Loucy (cell line): ENCODE data around the gene CDC42EP5.

Experiments
- EZH2phosphoT487 ChIP-seq: fragments of 200-600 bp; IDR thresholded peaks from 2 replicates; pipeline ENCODE4 v1.6.1; 2018; ENCODE audit warnings: antibody characterized with exemption, mild to moderate bottlenecking, moderate library complexity, borderline replicate concordance
- TF ChIP-seq, protein P1 (sequence below): fragments of 200-600 bp; sonication (generic); conservative IDR thresholded peaks from 2 replicates; pipeline ENCODE4 v1.5.1; 2014; ENCODE audit warnings: mild to moderate bottlenecking, antibody characterized with exemption, low read length

DNA sequence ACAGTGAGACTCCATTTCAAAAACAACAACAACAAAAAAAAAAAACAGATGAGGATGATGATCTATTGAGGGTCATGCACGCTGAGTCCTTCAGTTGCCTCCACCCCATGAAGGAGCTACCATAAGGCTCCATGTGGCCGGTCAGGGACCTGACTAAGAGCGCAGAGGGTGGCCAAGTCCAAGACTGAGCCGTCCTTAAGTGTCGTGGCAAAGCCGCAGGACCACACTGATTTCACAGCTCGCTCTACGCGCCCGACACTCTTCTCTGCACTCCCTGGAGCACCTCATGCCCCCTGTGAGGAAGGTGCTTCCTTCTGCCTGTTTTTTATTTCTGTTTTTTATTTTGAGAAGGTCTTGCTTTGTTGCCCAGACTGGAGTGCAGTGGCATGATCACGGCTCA is 45.5 kb downstream of the CDC42EP5 start:
- TF ChIP-seq, protein P1, sequence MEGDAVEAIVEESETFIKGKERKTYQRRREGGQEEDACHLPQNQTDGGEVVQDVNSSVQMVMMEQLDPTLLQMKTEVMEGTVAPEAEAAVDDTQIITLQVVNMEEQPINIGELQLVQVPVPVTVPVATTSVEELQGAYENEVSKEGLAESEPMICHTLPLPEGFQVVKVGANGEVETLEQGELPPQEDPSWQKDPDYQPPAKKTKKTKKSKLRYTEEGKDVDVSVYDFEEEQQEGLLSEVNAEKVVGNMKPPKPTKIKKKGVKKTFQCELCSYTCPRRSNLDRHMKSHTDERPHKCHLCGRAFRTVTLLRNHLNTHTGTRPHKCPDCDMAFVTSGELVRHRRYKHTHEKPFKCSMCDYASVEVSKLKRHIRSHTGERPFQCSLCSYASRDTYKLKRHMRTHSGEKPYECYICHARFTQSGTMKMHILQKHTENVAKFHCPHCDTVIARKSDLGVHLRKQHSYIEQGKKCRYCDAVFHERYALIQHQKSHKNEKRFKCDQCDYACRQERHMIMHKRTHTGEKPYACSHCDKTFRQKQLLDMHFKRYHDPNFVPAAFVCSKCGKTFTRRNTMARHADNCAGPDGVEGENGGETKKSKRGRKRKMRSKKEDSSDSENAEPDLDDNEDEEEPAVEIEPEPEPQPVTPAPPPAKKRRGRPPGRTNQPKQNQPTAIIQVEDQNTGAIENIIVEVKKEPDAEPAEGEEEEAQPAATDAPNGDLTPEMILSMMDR = no peak
- no peak for TF ChIP-seq EZH2phosphoT487
